HG03108 (cell line): ENCODE data around the gene NASP.

Source experiments
- ATAC-seq: cut with Tn5 transposase; IDR thresholded peaks from one replicate; pipeline ENCODE4 v1.9.1; 2021; ENCODE audit warnings: moderate library complexity; ENCODE audit not compliant: unreplicated experiment

The NASP gene

GRCh38 chr1:45619149-45619921 lies 35.5 kb downstream of the NASP start:
- no peak for ATAC-seq

- ATAC-seq = no peak
Observed at GRCh38 chr1:45620588-45621500, 37.0 kb downstream of the NASP start.

GRCh38 chr1:45621501-45621836 lies 37.6 kb downstream of the NASP start:
- no peak for ATAC-seq

GRCh38 chr1:45621895-45622523 lies 38.2 kb downstream of the NASP start:
- ATAC-seq = no peak

- ATAC-seq = no peak
Observed at GRCh38 chr1:45622524-45623394, 38.9 kb downstream of the NASP start.

- no peak for ATAC-seq
Observed at GRCh38 chr1:45623972-45624371, 40.1 kb downstream of the NASP start, which contains the start of gene CCDC17. Gene CCDC17, minus strand, starts transcription at chr1:45624054. Its CDS starts 145 bp downstream, at chr1:45623909.

GRCh38 chr1:45629035-45629434 lies 45.2 kb downstream of the NASP start:
- no peak for ATAC-seq

GRCh38 chr1:45630429-45630828 lies 46.6 kb downstream of the NASP start:
- ATAC-seq = no peak

GRCh38 chr1:45635211-45635610 lies 51.4 kb downstream of the NASP start:
- no peak for ATAC-seq

GRCh38 chr1:45640293-45640692 lies 56.5 kb downstream of the NASP start:
- ATAC-seq = no peak

- ATAC-seq = no peak
Observed at GRCh38 chr1:45643321-45643720, 59.5 kb downstream of the NASP start.

- no peak for ATAC-seq
Observed at GRCh38 chr1:45643978-45644377, 60.1 kb downstream of the NASP start.

GRCh38 chr1:45644661-45645060 lies 60.8 kb downstream of the NASP start:
- no peak for ATAC-seq

GRCh38 chr1:45647248-45648021 lies 63.6 kb downstream of the NASP start:
- no peak for ATAC-seq

GRCh38 chr1:45654540-45655280 lies 70.9 kb downstream of the NASP start:
- ATAC-seq = no peak

- no peak for ATAC-seq
Observed at GRCh38 chr1:45656573-45657226, 72.9 kb downstream of the NASP start.

- no peak for ATAC-seq
Observed at GRCh38 chr1:45658171-45658570, 74.3 kb downstream of the NASP start.

GRCh38 chr1:45659222-45659621 lies 75.4 kb downstream of the NASP start:
- no peak for ATAC-seq

GRCh38 chr1:45660336-45660735 lies 76.5 kb downstream of the NASP start:
- no peak for ATAC-seq
